NCI-H2196 (cell line): Measurements from ENCODE around the gene PHOSPHO2.
A peak's percentile ranks its signal among the peaks of the same experiment; 100 is the strongest.
"Not testable (repeated sequence)": the region's sequence is repeated elsewhere in the genome, so short reads cannot be mapped to it uniquely, and the experiment has no call there.

Source experiments
- DNase-seq: peaks from one replicate; lab custom pipeline; 2025; ENCODE audit not compliant: unreplicated experiment; lab: John Stamatoyannopoulos, UW

Gene PHOSPHO2

DNA sequence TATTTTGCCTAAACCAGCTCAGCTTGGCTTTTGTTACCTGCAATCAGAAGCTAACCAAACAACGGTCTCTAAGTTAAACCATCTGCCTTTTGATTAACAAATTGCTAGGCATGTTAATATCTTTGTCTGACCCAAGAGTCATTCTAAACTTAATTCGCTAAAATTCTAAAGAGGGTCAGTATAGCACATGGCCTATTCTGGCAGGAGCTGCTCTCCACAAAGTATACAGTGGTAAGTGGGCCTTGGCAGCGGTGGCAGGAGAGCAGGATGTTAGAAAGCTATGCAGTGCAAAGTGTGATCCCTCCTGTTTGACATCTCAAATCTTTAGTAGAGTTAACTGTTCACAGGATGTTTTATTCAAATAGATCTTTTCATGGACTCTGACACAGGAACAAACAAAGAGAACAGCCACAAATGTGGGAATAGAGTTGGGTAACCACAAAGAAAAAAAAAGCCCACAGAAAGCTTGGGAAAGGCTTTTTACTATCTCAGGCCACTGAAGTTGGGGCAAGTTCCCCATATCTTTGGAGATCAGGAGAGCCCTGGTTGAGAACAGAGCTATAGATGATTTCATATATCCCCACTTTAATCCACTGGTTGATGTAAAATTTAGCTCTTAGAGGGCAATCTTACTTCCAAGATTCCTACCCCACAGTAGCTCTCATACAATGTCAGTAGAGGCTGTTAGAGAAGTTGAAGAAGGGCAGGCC lies 10.7 kb upstream of the PHOSPHO2 start:
- no peak for DNase-seq

DNA sequence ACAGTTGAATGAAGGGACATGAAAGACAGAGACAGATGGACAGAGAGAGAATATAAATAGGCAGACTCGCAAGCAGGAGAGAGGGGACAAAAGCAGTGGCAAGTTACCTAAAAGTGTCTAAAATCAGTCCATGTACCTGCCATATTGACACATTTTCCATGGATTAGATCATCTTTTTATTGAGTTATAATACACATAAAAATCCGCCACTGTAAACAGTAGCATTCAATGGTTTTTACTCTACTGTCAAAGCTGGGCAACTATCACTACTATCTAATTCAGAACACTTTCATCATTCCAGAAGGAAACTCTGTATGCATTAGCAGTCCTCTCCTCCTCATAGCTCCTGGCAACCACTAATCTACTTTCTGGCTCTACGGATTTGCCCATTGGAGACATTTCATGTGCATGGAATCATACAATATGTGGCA lies 10.1 kb upstream of the PHOSPHO2 start:
- DNase-seq, result no peak

DNA sequence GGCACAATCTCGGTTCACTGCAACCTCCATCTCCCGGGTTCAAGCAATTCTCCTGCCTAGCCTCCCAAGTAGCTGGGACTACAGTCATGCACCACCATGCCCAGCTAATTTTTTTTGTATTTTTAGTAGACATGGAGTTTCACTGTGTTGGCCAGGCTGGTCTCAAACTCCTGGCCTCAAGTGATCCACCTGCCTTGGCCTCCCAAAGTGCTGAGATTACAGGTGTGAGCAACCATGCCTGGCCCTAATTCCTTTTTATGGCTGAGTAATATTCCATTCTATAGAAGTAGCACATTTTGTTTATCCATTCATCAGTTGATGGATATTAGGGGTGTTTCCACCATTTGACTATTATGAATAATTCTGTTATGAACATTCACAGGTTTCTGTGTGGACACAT lies 9.6 kb upstream of the PHOSPHO2 start:
- not testable (repeated sequence) for DNase-seq

DNA sequence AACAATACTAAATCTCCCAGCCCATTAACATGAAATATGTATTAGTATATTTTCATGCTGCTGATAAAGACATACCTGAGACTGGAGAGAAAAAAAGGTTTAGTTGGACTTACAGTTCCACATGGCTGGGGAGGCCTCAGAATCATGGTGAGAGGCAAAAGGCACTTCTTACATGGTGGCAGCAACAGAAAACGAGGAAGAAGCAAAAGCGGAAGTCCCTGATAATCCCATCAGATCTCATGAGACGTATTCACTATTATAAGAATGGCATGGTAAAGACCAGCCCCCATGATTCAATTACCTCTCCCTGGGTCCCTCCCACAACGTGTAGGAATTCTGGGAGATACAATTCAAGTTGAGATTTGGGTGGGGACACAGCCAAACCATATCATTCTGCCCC lies 7.4 kb upstream of the PHOSPHO2 start:
- DNase-seq, result not testable (repeated sequence)

DNA sequence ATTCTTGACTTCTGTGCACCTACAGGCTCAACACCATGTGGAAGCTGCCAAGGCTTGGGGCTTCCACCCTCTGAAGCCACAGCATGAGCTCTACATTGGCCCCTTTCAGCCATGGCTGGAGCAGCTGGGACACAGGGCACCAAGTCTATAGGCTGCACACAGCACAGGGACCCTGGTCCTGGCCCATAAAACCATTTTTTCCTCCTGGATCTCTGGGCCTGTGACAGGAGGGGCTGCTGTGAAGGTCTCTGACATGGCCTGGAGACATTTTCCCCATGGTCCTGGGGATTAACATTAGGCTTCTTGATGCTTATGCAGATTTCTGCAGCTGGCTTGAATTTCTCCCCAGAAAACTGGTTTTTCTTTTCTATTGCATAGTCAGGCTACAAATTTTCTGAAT lies 6.3 kb upstream of the PHOSPHO2 start:
- not testable (repeated sequence) for DNase-seq

DNA sequence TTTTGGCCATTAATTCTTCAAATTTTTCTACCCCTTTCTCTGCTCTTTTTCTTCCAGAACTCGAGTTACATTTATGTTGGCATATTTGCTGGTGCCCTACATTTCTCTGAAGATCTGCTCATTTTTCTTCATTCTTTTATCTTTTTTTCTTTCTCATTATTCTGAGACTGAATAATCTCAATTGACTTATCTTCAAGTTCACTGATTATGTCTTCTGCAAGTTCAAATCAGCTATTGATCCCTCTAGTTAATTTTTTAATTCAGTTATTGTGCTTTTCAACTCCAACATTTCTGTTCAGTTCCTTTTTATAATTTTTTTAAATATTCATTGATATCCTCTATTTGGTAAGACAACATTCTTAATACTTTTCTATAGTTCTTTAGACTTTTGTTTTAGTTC lies 3.3 kb upstream of the PHOSPHO2 start:
- DNase-seq, result no peak

DNA sequence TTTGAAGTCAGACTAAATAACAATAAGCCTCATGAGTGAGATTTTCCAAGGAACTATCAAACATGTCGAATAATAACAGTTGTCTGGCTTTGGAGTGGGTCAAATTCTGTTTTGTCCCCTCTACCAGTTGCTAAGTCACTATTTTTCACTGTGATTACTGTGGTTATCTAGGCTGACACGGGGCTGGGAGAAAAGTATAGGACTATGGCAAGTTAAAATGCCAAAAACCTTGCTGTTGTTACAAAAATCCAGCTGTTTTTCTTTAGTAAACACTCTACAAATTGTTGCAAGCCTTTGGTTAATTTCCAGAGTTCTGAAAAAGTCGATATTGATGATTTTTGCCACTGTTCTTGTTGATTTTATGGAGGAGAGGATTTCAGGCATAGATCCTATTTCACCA lies 1.6 kb upstream of the PHOSPHO2 start:
- no peak for DNase-seq

DNA sequence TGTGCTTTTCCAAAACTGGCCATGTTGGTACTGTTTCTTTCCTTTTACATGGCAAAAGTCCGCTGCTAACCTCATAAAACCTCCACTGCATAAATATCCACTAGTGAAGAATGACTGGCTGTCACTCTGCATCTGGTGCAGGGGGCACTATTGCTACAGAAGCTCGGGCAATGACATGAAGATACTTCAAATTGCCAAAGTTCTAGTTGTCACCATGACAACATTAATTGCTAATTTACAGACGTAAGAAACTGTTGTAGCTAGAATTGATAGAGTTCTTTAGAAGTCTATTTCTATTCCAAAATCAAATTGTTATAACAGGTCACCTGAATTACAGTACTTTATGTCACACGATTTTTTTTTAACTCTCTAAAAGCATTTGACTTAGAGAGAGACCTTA lies 909 bp upstream of the PHOSPHO2 start:
- DNase-seq, result no peak

DNA sequence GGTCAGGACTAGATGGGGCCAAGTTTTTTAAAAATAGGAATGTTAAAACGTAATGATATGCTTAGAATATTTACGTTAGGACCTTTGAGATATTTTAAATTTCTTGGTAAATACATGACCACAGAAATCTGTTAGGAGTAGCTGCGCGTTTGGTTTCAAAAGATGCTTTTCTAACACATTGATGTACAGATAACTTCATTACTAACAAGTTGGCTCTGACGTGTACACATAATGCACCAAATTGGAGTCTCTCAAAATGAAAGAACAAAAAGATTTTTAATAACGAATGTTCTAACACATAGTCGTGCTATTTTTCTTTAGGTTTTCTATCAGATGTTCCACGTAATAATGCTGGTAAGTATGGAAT lies 608 bp downstream of the PHOSPHO2 start:
- DNase-seq, result no peak

DNA sequence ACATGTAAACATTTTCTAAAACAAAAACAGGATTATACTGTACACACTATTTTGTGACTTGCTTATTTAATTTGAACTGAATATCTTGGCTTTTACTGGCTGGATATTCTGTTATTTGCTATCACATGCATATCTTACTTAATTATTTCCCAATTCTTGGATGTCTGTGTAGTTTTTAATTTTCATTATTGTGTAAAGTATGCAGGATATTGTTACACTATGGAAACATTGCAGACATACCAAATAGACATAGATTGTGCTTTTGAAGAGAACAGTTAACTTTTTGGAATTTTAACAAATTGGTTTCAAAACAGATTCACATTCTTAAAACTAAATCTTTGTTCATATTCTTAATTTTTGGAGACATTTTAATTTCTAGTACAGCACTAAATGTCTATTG lies 2.1 kb downstream of the PHOSPHO2 start:
- DNase-seq, result no peak

DNA sequence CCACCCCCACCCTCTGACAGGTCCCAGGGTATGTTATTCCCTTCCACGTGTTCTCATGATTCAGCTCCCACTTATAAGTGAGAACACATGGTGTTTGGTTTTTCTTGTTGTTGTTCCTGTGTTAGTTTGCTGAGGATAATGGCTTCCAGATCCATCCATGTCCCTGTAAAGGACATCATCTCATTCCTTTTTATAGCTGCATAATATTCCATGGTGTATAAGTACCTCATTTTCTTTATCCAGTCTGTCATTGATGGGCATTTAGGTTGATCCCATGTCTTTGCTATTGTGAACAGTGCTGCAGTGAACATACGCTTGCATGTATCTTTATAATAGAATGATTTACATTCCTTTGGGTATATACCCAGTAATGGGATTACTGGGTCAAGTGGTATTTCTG lies 4.9 kb downstream of the PHOSPHO2 start:
- not testable (repeated sequence) for DNase-seq

DNA sequence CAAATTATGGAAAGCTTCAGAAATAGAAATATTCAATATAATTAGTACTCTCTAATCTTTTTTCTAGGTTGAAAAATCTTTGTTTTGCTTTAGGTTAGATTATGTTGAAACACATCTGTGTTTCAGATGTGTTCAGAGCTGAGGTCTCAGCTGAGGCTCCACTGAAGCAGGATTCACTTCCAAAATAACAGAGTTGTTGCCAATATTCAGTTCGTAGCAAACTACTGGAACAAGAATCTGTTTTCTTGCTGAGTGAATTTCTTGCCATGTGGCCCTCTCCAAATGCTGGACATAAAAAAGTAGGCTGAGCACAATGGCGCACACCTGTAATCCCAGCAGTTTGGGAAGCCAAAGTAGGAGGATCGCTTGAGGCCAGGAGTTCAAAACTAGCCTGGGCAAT lies 8.7 kb downstream of the PHOSPHO2 start:
- DNase-seq, result no peak

DNA sequence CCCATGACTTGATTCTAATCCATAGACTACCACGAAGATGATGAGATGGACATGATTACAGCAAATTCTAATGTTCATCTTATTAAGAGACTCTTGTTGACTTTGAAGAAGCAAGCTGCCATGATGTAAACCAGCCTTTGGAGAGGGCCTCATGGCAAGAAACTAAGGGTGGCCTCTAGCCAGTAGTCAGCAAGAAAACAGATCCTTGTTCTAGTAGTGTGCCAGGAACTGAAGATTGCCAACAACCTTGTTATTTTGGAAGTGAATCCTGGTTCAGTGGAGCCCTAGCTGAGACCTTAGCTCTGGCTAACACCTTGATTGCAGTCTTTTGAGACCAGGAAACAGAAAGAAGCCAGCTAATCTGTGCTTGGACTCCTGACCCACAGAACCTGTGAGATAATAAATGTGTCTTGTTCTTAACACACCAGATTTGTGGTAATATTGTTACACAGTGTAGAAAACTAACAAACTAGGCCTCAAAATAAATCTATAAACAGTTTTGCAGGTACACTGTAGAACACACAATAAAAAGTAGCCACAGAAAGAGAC lies 10.0 kb downstream of the PHOSPHO2 start:
- DNase-seq, result no peak

DNA sequence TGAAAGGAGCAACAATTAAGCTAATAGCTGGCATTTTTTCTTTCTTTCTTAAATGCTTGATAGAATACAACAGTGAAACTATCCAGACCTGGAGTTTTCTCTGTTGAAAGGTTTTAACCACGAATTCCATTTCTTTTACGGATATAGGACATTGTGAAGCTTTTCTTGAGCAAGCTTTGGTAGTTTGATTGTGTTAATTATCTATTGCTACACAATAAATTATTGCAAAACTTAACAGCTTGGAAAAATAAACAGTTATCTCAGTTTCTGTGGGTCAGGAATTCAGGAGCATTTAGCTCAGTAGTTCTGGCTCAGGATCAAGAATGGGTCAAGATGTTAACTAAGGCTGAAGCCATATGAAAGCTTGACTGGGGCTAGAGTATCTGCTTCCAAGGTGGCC lies 11.7 kb downstream of the PHOSPHO2 start:
- peak; percentile 24 for DNase-seq

DNA sequence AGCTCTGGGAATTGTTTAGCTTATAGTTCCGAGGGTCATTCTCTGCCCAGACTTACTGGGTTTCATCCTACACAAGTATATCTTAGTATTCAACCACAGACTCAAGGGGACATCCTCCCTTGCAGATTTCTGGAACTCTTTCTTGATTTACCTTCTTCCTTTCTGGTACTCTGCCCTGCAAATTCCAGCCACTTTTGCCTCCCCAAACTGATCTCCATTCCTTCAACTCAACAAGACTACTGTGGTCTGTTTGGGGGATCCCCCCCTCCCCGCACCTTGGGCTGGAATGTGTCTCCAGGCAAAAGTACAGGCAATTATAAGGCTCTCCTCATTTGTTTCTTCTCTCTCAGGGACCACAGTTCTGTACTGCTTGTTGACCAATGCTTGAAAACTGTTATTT lies 13.4 kb downstream of the PHOSPHO2 start:
- DNase-seq, result no peak

DNA sequence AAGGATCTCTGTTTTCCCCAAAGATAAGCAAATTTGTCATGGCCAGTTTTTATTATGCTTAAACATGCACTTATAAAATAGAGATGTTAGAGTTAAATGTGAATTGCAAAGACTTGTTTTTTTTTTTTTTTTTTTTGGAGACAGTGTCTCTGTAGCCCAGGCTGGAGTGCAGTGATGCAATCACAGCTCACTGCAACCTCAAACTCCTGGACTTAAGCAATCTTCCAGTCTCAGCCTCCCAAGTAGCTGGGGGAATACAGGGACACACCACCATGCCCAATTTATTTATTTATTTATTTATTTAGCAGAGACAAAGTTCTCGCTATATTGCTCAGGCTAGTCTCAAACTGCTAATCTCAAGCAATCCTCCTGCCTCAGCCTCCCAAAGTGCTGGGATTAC lies 15.1 kb downstream of the PHOSPHO2 start:
- DNase-seq, result no peak

DNA sequence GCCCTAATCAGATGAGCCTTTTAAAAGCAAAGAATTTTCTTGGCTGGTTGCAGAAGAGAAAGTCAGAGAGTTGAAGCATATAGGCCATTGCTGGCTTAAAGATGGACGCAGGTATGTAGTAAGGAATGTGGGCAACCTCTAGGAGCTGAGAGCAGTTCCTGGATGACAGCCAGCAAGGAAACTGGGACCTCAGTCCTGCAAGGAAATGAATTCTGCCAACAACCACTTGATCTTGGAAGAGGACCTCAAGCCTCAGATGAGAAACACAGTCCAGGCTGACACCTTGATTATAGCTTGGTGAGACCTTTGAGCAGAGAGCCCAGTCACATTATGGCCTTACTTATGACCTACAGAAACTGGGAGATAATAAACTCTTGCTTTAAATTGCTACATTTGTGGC lies 15.7 kb downstream of the PHOSPHO2 start:
- peak; percentile 32 for DNase-seq

DNA sequence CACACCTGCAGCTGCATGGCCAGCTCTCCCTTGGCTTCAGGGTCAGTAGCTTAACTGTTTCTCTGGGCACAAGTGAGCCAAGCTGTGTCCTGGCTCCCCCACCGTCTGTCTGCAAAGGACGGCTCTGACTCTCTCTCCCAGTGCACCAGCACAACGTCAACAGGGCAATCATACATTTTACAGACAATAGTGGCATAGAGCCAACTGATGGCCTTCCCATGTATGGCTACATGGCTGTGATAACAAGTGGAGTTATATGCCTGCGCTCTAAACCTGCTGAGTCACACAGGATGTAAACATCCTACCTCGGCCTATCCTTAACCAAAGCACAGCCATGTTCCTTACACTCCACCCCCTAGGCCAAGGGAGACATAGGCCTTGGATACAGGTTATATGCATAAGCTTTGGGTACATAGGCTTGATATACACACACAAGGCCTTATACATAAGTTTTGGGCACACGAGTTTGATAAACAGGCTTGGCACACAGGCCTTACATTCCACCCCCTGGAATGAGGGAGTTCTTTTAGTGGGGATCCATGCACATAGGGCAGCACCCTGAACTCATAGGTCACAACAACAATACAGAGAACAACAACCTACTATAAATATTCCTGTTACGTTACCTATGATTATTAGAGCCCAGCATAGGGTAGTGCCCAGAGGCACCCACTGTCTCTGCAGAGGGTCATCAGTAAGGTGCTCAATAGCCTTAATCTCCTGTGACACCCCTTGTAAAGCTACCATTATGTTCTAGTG lies 17.7 kb downstream of the PHOSPHO2 start:
- DNase-seq, result no peak

DNA sequence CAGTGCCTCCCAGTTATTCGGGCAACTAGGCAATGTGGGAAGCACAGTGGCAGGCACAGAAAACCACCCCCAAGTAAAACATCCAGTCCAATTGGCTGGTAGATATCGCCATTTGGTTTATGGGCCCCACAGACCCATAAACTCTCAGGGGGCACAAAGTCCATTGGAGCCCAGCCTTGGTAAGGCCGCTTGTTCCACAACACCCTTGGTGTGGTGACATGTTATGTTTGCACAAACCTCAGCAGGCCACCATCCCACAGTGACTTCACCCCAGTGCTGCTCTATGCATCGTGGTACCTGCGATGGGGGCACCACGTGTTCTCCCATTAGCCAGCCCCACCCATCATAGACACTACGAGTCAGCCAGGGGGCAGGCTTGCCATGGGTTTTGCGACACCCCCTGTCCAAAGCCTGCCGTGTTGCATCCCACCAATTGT lies 18.5 kb downstream of the PHOSPHO2 start:
- DNase-seq, result no peak

DNA sequence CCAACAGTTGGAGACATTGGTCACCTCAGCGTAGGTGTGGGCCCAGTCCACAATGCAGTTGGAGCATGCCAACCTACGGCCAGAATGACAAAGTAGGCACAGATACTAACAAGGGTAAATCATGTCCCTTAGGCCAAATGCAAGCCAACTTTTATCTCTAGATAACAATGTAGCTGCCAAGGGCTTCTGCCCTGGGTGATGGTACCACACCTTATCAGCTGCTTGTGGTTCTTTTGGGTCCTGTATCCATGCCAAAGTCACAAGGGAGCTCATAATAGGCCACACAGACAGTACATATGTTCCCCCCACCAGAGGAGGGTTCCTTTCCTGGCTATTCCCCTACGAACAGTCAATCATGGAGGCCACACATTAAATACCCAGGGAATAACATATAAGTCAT lies 19.1 kb downstream of the PHOSPHO2 start:
- DNase-seq, result no peak

DNA sequence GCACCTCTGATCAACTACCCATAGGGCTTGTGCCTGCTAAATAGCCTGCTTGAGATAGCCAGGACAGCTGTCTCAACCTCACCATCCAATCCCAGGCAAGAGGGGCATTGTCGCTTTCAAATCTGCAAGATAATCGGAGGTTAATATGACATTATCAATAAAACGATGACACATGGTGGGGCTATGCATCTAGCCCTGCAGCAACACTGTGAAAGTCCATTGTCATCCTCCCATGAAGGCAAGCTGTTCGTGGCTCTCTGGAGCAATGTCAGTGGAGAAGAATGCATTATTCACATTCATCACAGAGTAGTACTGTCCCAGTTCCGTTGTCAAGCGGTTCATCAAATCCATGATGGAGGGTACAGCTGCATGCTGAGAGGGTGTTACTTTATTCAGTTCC lies 20.4 kb downstream of the PHOSPHO2 start:
- DNase-seq, result no peak
